ENCODE data around the gene SPIN2A. TPM values are rescaled to one million over a fixed set of nuclear protein-coding genes. Genes with fewer than 3 reads are reported as not detected.
A peak's percentile ranks its signal among the peaks of the same experiment; 100 is the strongest.
"Not testable (repeated sequence)": the region's sequence is repeated elsewhere in the genome, so short reads cannot be mapped to it uniquely, and the experiment has no call there.

The SPIN2A gene
- total RNA-seq, 1 donor = 1.7 TPM

DNA sequence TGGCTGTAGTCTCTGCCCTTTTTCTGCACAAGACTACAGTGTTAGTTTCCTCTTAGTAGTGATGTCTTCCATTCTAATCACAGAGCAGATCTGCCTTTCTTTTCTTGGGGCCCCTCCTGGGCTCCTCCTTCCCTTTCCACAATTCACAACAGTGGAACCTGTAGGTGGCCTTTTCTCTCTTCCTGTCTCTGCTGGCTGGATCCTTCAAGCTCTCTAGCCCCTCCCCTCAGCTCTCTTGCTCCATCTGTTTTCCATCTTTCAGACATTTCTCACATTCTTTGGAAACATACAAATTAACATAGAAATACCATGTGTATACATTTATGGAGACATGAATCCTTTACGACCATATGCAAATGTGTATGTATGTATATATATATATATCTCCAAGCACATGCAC lies 304 bp upstream of the SPIN2A start:
- TF ChIP-seq, protein P1, sequence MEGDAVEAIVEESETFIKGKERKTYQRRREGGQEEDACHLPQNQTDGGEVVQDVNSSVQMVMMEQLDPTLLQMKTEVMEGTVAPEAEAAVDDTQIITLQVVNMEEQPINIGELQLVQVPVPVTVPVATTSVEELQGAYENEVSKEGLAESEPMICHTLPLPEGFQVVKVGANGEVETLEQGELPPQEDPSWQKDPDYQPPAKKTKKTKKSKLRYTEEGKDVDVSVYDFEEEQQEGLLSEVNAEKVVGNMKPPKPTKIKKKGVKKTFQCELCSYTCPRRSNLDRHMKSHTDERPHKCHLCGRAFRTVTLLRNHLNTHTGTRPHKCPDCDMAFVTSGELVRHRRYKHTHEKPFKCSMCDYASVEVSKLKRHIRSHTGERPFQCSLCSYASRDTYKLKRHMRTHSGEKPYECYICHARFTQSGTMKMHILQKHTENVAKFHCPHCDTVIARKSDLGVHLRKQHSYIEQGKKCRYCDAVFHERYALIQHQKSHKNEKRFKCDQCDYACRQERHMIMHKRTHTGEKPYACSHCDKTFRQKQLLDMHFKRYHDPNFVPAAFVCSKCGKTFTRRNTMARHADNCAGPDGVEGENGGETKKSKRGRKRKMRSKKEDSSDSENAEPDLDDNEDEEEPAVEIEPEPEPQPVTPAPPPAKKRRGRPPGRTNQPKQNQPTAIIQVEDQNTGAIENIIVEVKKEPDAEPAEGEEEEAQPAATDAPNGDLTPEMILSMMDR (IDR thresholded peaks at IDR 0.05; ENCODE audit: insufficient read depth, low read depth, low read length) = no peak
- peak; percentile 15 for DNase-seq (ENCODE audit: low read depth)
- H3K4me3 ChIP-seq (ENCODE audit: low read depth, low read length) = peak overlapping the region; percentile 38

DNA sequence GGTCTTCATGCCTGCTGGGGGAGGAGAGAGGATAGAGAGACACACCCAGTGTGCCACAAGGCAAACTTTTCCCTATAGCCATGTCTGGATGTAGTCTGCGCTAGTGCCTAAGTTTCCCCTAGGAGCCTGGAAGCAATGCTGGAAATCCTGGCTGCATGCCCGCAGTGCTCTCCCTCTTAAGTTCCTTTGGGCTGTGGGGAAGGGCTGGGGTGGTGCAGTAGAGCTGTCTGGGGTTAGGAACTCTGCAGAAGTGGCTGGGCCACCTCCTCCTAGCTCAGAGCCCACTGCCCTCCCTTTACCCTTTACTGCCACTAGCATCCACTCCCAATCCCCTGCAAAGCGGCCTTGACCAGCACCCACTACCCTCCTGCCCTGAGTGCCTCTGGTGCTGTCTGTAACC lies 608 bp downstream of the SPIN2A start:
- H3K4me3 ChIP-seq (ENCODE audit: low read depth, low read length); DNase-seq (ENCODE audit: low read depth): not testable (repeated sequence)

DNA sequence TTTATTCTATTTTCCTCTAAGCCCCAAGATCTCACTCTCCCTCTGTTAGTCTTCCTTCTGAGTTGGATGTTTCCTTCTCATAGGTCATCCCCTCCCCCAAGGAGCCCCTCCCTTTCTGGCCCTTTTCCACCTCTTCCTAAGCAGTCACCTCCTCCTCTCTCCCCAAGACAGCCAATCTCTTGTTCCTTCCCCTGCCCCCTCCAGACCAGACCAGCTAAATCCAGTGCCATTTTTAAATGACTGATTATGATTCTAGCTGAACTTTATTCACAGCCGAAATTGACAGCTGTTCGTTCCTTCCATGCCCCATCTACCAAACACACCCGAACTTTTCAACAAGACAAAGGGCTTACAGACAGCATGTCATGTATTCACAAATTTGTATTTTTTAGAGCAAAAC lies 1.9 kb downstream of the SPIN2A start:
- H3K4me3 ChIP-seq (ENCODE audit: low read depth, low read length) = no peak overlapping the region
- TF ChIP-seq, protein P1 (IDR thresholded peaks at IDR 0.05; ENCODE audit: insufficient read depth, low read depth, low read length) = no peak
- no peak for DNase-seq (ENCODE audit: low read depth)

DNA sequence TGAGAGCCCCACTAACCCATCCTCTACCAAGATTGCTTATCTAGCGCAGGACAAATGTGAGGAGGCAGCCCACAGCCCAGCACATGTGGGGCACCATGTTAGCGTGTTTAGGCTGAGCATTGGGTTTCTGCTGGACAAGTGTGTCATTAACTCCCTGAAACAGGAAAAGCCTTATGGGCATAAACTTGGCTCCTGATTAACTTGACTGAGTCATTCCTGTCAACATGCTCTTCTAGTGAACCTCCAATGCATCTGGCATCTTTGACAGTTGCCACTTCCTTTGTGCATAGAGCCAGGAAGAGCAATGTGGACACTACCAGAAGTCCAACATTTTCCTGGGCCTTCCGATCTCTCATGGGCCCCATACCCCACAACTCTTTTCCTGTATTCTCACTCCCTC lies 2.5 kb downstream of the SPIN2A start:
- H3K4me3 ChIP-seq (ENCODE audit: low read depth, low read length) = no peak overlapping the region
- DNase-seq (ENCODE audit: low read depth) = no peak
- TF ChIP-seq, protein P1 (IDR thresholded peaks at IDR 0.05; ENCODE audit: insufficient read depth, low read depth, low read length) = no peak

DNA sequence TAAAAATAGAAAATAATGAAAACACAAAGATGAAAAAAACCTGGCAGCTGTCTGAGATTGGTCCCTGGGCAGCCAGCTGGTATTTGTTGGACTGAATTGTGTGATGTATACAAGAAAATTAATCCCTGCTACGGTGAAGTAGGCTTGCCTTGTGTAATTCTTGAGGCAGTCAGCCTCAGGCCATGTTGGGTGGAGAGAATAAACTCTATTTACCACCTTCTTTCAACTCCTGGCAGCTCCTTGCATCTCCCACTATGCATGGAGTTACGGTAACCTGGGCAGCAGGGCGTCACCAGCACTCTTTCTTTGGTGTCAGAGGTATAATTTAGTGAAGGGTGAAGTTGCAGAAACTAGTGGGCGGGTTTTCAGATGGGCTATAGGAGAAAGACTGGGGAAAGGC lies 3.5 kb downstream of the SPIN2A start:
- DNase-seq (ENCODE audit: low read depth) = no peak
- no peak overlapping the region for H3K4me3 ChIP-seq (ENCODE audit: low read depth, low read length)
- TF ChIP-seq, protein P1 (IDR thresholded peaks at IDR 0.05; ENCODE audit: insufficient read depth, low read depth, low read length) = no peak

DNA sequence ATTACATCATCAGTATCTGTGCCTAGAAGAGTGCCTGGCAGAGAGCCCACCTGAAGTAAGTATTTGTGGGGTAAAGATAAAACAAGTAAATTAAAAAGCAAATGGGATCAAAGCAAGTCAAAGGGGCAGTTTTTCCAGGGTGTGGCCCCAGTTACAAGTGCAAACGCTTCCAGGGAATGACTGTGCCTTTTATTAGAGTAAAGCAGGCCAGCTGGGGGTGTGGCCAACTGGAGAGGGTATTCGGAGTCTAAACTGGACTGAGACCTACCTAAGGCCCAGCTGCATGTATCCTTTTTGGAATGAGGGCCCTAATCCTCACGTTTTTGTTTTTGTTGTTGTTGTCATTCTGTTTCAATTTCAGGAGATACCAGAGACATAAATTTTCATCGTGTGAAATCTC lies 3.9 kb downstream of the SPIN2A start:
- DNase-seq (ENCODE audit: low read depth) = not testable (repeated sequence)

DNA sequence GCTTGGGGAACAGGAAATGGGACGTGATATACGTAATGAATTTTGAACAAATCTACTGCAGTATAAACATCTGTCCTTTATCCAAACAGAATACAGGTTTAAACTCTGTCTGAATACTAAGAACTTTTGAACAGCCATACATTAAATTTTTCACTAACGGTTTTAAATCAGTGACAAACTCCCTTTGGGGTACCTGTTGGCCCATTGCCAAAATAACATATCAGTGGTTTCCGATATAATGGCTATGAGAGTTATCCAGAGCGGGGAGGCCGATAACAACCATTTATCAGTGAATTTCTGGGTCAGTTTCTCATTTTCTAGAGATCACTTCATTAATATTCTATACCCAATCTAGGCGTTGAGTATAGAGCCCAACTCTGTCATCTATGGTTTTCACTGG lies 5.2 kb downstream of the SPIN2A start:
- no peak for DNase-seq (ENCODE audit: low read depth)
- TF ChIP-seq, protein P1 (IDR thresholded peaks at IDR 0.05; ENCODE audit: insufficient read depth, low read depth, low read length) = no peak
- no peak overlapping the region for H3K4me3 ChIP-seq (ENCODE audit: low read depth, low read length)

More for the DNA sequence above, 3.9 kb downstream of the SPIN2A start:
- H3K4me3 ChIP-seq (ENCODE audit: low read depth, low read length) = not testable (repeated sequence)

DNA sequence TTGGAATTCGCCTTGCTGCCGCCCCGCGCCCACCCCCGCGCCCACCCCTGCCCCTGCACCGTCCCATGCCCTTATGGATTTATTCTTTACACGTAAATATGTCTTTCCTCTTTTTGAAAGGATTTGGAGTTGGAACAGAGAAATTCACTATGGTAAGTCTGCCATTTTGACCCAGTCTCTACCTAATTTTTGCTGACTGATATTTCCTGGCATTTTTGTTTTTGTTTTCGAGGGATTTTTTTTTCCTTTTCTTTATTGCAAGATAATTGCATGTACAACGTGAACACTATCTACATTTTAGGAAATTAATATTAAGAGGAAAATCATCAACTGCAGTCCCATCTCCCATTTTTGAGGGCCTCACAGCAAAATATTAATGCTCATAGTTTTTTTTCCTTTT lies 15.4 kb downstream of the SPIN2A start:
- peak overlapping the region; percentile 73 for H3K4me3 ChIP-seq (ENCODE audit: low read depth, low read length)
- DNase-seq (ENCODE audit: low read depth) = no peak
- TF ChIP-seq, protein P1 (IDR thresholded peaks at IDR 0.05; ENCODE audit: insufficient read depth, low read depth, low read length) = no peak

Measured in fibroblast of villous mesenchyme (primary cell).